ENCODE results near the gene TNFRSF21. TPM values are rescaled to one million over a fixed set of nuclear protein-coding genes. Genes with fewer than 3 reads are reported as not detected.

TNFRSF21 gene
- polyA plus RNA-seq, 1 donor from 2014 or later: 13.0 TPM

DNA sequence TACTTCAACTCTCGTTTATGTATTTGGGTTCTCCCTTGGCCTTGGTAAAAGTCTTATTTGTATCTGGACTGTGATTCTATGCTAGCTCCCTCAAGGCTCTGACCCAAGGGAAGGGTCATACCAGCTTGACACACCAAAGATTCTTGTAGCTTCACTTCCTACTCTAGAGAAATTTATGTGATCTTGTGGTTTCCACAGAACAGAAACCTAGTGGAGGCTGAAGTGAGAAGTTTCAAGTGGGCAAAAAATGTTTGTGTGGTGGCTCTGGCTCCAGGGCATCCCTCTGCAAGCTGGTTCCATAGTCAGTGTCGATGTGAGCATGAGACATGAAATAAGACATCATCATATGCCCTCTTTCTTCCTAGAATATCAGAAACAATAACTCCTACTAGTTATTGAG lies 48.1 kb upstream of the TNFRSF21 start:
- no peaks in the 10 kb centered on the region for H3K9me2 ChIP-seq (ENCODE audit: insufficient read depth, low read length)
- no peak overlapping the region for H3K4me3 ChIP-seq (ENCODE audit: low read length)
- H4K20me1 ChIP-seq (ENCODE audit: insufficient read depth): no peaks in the 10 kb centered on the region
- H3K79me2 ChIP-seq (replicated peaks; ENCODE audit: insufficient read depth, low read length): no peaks in the 10 kb centered on the region
- no peak for TF ChIP-seq SMC3 (conservative IDR thresholded peaks at IDR 0.05; ENCODE audit: poor library complexity)
- TF ChIP-seq, protein P1, sequence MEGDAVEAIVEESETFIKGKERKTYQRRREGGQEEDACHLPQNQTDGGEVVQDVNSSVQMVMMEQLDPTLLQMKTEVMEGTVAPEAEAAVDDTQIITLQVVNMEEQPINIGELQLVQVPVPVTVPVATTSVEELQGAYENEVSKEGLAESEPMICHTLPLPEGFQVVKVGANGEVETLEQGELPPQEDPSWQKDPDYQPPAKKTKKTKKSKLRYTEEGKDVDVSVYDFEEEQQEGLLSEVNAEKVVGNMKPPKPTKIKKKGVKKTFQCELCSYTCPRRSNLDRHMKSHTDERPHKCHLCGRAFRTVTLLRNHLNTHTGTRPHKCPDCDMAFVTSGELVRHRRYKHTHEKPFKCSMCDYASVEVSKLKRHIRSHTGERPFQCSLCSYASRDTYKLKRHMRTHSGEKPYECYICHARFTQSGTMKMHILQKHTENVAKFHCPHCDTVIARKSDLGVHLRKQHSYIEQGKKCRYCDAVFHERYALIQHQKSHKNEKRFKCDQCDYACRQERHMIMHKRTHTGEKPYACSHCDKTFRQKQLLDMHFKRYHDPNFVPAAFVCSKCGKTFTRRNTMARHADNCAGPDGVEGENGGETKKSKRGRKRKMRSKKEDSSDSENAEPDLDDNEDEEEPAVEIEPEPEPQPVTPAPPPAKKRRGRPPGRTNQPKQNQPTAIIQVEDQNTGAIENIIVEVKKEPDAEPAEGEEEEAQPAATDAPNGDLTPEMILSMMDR (IDR thresholded peaks at IDR 0.05; ENCODE audit: poor library complexity, severe bottlenecking): no peak
- no peak for TF ChIP-seq MXI1 (conservative IDR thresholded peaks at IDR 0.05; ENCODE audit: poor library complexity, severe bottlenecking)
- TF ChIP-seq POLR2AphosphoS5 (IDR thresholded peaks at IDR 0.05): no peak
- no peak for TF ChIP-seq RAD21 (conservative IDR thresholded peaks at IDR 0.05)
- no peak for TF ChIP-seq EZH2 (IDR thresholded peaks at IDR 0.05; ENCODE audit: borderline replicate concordance, insufficient read depth, low read length, poor library complexity, severe bottlenecking)
- TF ChIP-seq, protein P2, sequence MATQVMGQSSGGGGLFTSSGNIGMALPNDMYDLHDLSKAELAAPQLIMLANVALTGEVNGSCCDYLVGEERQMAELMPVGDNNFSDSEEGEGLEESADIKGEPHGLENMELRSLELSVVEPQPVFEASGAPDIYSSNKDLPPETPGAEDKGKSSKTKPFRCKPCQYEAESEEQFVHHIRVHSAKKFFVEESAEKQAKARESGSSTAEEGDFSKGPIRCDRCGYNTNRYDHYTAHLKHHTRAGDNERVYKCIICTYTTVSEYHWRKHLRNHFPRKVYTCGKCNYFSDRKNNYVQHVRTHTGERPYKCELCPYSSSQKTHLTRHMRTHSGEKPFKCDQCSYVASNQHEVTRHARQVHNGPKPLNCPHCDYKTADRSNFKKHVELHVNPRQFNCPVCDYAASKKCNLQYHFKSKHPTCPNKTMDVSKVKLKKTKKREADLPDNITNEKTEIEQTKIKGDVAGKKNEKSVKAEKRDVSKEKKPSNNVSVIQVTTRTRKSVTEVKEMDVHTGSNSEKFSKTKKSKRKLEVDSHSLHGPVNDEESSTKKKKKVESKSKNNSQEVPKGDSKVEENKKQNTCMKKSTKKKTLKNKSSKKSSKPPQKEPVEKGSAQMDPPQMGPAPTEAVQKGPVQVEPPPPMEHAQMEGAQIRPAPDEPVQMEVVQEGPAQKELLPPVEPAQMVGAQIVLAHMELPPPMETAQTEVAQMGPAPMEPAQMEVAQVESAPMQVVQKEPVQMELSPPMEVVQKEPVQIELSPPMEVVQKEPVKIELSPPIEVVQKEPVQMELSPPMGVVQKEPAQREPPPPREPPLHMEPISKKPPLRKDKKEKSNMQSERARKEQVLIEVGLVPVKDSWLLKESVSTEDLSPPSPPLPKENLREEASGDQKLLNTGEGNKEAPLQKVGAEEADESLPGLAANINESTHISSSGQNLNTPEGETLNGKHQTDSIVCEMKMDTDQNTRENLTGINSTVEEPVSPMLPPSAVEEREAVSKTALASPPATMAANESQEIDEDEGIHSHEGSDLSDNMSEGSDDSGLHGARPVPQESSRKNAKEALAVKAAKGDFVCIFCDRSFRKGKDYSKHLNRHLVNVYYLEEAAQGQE (IDR thresholded peaks at IDR 0.05; ENCODE audit: borderline replicate concordance): no peak
- TF ChIP-seq TAF1 (IDR thresholded peaks at IDR 0.05; ENCODE audit: low read depth): no peak
- TF ChIP-seq EP300 (conservative IDR thresholded peaks at IDR 0.05; ENCODE audit: poor library complexity, severe bottlenecking): no peak
- no peak overlapping the region for H3K9ac ChIP-seq (ENCODE audit: low read length)
- H3K36me3 ChIP-seq (ENCODE audit: insufficient read depth, low read length): no peaks in the 10 kb centered on the region
- no peaks in the 10 kb centered on the region for H3K9me3 ChIP-seq (ENCODE audit: low read length)
- no peaks in the 10 kb centered on the region for H3F3A ChIP-seq (ENCODE audit: insufficient read depth, low read length, poor library complexity, severe bottlenecking)
- H2AFZ ChIP-seq (ENCODE audit: low read depth, low read length): no peak overlapping the region
- no peak overlapping the region for H3K4me2 ChIP-seq (ENCODE audit: low read length)
- H3K27me3 ChIP-seq (ENCODE audit: insufficient read depth, low read depth, low read length): no peaks in the 10 kb centered on the region
- no peak overlapping the region for H3K27ac ChIP-seq (ENCODE audit: low read length)

DNA sequence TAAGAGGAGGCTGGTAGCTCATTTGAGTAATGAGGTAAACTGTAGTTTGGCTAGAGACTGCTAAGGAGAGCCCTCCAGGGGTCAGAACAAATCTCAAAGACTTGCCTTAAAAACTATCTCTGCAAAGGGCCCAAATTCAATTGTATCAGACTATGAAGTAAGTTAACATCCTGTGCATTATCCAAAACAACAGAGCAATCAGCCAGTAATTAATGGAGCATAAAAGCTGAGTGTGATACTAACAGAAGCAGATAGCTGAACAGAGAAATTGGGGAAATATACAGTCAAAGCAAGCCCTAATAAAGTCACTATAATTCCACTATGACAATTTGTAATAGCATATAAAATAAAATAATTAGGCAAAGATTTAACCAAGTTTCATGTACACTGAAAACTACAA lies 45.8 kb upstream of the TNFRSF21 start:
- Histone ChIP-seq H3K79me2 (replicated peaks; ENCODE audit: insufficient read depth, low read length) (no peaks in the 10 kb centered on the region), H3K9me3 (ENCODE audit: low read length) (no peaks in the 10 kb centered on the region), H3K4me2 (ENCODE audit: low read length) (no peak overlapping the region), H3K9ac (ENCODE audit: low read length) (no peak overlapping the region), H3K27ac (ENCODE audit: low read length) (no peak overlapping the region), H4K20me1 (ENCODE audit: insufficient read depth) (no peaks in the 10 kb centered on the region), H3K9me2 (ENCODE audit: insufficient read depth, low read length) (no peaks in the 10 kb centered on the region), H3K27me3 (ENCODE audit: insufficient read depth, low read depth, low read length) (no peaks in the 10 kb centered on the region), H2AFZ (ENCODE audit: low read depth, low read length) (no peak overlapping the region), H3K4me3 (ENCODE audit: low read length) (no peak overlapping the region), H3F3A (ENCODE audit: insufficient read depth, low read length, poor library complexity, severe bottlenecking) (no peaks in the 10 kb centered on the region), H3K36me3 (ENCODE audit: insufficient read depth, low read length) (no peaks in the 10 kb centered on the region)
- TF ChIP-seq EP300 (conservative IDR thresholded peaks at IDR 0.05; ENCODE audit: poor library complexity, severe bottlenecking) (no peak), POLR2AphosphoS5 (IDR thresholded peaks at IDR 0.05) (no peak)

DNA sequence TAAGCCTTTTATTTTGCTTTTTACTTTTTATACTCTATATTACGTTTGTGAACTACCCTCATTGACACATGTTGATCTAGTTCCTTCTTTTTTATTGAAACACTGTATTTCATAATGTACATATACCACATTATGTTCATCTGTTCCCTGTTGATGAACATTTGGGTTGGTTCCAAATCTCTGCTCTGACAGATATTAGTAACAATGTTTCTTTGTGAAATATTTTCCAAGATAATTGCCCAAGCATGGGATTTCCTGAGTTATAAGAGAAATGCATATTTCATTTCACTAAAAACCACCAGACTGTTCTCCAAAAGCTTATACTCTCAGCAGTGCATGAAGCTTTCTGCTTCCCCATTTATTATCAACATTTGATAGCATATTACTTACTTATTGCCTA lies 44.2 kb upstream of the TNFRSF21 start:
- Histone ChIP-seq H4K20me1 (ENCODE audit: insufficient read depth) (no peaks in the 10 kb centered on the region), H3K27ac (ENCODE audit: low read length) (peak overlapping the region; percentile 53), H3K27me3 (ENCODE audit: insufficient read depth, low read depth, low read length) (no peaks in the 10 kb centered on the region), H3K9ac (ENCODE audit: low read length) (no peak overlapping the region), H3K79me2 (replicated peaks; ENCODE audit: insufficient read depth, low read length) (no peaks in the 10 kb centered on the region), H2AFZ (ENCODE audit: low read depth, low read length) (no peak overlapping the region), H3K9me2 (ENCODE audit: insufficient read depth, low read length) (no peaks in the 10 kb centered on the region), H3K4me2 (ENCODE audit: low read length) (no peak overlapping the region), H3F3A (ENCODE audit: insufficient read depth, low read length, poor library complexity, severe bottlenecking) (no peaks in the 10 kb centered on the region), H3K9me3 (ENCODE audit: low read length) (no peaks in the 10 kb centered on the region), H3K4me3 (ENCODE audit: low read length) (no peak overlapping the region), H3K36me3 (ENCODE audit: insufficient read depth, low read length) (no peaks in the 10 kb centered on the region)
- TF ChIP-seq POLR2AphosphoS5 (IDR thresholded peaks at IDR 0.05): no peak
- TF ChIP-seq TAF1 (IDR thresholded peaks at IDR 0.05; ENCODE audit: low read depth): no peak
- TF ChIP-seq EZH2 (IDR thresholded peaks at IDR 0.05; ENCODE audit: borderline replicate concordance, insufficient read depth, low read length, poor library complexity, severe bottlenecking): no peak
- TF ChIP-seq, protein P1 (IDR thresholded peaks at IDR 0.05; ENCODE audit: poor library complexity, severe bottlenecking): no peak
- no peak for TF ChIP-seq RAD21 (conservative IDR thresholded peaks at IDR 0.05)
- TF ChIP-seq MXI1 (conservative IDR thresholded peaks at IDR 0.05; ENCODE audit: poor library complexity, severe bottlenecking): no peak
- TF ChIP-seq, protein P2 (IDR thresholded peaks at IDR 0.05; ENCODE audit: borderline replicate concordance): no peak
- TF ChIP-seq EP300 (conservative IDR thresholded peaks at IDR 0.05; ENCODE audit: poor library complexity, severe bottlenecking): no peak
- TF ChIP-seq SMC3 (conservative IDR thresholded peaks at IDR 0.05; ENCODE audit: poor library complexity): no peak

Measured in neural cell (in vitro differentiated cells).